ENCODE data around the gene LRRIQ3.

DNA sequence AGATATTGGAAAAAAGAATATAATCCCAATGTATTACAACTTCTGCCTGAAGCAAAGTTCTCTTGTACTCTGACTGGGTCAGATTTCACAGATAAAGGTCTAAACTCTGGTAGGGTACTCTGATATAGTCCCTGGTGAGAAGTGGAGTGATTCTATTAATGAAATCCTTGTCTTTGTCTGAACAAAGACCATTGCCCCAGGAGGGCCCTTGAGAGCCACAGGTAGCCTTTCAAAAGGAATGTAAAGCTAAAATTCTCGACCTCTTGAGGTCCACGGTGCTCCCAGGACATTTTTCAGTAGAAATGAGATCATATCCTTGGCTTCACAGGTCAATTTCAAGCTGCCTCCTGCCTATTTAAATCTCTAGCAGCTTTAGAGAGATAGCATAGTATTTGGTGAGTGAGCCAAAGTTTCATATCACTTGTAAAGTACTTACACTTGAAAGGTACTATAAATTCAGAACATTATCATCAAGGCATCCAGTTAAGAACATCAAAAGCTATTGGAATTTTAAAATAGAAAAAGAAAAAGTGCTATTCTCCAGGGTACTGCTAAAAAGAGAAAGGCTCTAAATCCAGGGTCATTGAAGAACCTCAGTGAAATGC is 47.3 kb upstream of the LRRIQ3 start:
- TF ChIP-seq, protein P1, sequence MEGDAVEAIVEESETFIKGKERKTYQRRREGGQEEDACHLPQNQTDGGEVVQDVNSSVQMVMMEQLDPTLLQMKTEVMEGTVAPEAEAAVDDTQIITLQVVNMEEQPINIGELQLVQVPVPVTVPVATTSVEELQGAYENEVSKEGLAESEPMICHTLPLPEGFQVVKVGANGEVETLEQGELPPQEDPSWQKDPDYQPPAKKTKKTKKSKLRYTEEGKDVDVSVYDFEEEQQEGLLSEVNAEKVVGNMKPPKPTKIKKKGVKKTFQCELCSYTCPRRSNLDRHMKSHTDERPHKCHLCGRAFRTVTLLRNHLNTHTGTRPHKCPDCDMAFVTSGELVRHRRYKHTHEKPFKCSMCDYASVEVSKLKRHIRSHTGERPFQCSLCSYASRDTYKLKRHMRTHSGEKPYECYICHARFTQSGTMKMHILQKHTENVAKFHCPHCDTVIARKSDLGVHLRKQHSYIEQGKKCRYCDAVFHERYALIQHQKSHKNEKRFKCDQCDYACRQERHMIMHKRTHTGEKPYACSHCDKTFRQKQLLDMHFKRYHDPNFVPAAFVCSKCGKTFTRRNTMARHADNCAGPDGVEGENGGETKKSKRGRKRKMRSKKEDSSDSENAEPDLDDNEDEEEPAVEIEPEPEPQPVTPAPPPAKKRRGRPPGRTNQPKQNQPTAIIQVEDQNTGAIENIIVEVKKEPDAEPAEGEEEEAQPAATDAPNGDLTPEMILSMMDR (IDR thresholded peaks at IDR 0.05), result no peak
- no peak for TF ChIP-seq POLR2A (IDR thresholded peaks at IDR 0.05)
